ENCODE measurements around the gene RESF1.

The RESF1 gene

GRCh38 chr12:31959701-31960391, 631 bp downstream of the RESF1 start:
- peak; percentile 77 for DNase-seq

GRCh38 chr12:31961137-31961536, 1.9 kb downstream of the RESF1 start:
- DNase-seq = no peak

- DNase-seq = peak; percentile 41
Observed at GRCh38 chr12:31962076-31962475, 2.9 kb downstream of the RESF1 start.

GRCh38 chr12:31964280-31964679, 5.1 kb downstream of the RESF1 start:
- no peak for DNase-seq

GRCh38 chr12:31965090-31965489, 5.9 kb downstream of the RESF1 start:
- no peak for DNase-seq

GRCh38 chr12:31966558-31967205, 7.5 kb downstream of the RESF1 start:
- no peak for DNase-seq

GRCh38 chr12:31967539-31967938, 8.3 kb downstream of the RESF1 start:
- no peak for DNase-seq

- DNase-seq = no peak
Observed at GRCh38 chr12:31970199-31970598, 11.0 kb downstream of the RESF1 start.

GRCh38 chr12:31973818-31974217, 14.6 kb downstream of the RESF1 start:
- no peak for DNase-seq

- DNase-seq = no peak
Observed at GRCh38 chr12:31974673-31975072, 15.5 kb downstream of the RESF1 start.

GRCh38 chr12:31984806-31985591, 25.8 kb downstream of the RESF1 start:
- DNase-seq = no peak

- no peak for DNase-seq
Observed at GRCh38 chr12:31985832-31986231, 26.6 kb downstream of the RESF1 start.

GRCh38 chr12:31989571-31990362, 30.6 kb downstream of the RESF1 start:
- no peak for DNase-seq

GRCh38 chr12:31991146-31991545, 31.9 kb downstream of the RESF1 start:
- no peak for DNase-seq

GRCh38 chr12:31991815-31992214, 32.6 kb downstream of the RESF1 start:
- no peak for DNase-seq

GRCh38 chr12:31999692-32000091, 40.5 kb downstream of the RESF1 start:
- no peak for DNase-seq

GRCh38 chr12:32000373-32001005, 41.3 kb downstream of the RESF1 start:
- peak; percentile 97 for DNase-seq

GRCh38 chr12:32002848-32003493, 43.8 kb downstream of the RESF1 start:
- peak; percentile 32 for DNase-seq

GRCh38 chr12:32003654-32004053, 44.4 kb downstream of the RESF1 start:
- no peak for DNase-seq

GRCh38 chr12:32005496-32006125, 46.4 kb downstream of the RESF1 start:
- DNase-seq = peak; percentile 99

All from hematopoietic multipotent progenitor cell treated with erythropoietin and hydrocortisone succinate and interleukin-3 and kit ligand, for 8 days (in vitro differentiated cells).